PFSK-1 (cell line): ENCODE results near the gene LRRC8D. TPM values are rescaled to one million over a fixed set of nuclear protein-coding genes. Genes with fewer than 3 reads are reported as not detected.

Experiments
- FOXP2 ChIP-seq: optimal IDR thresholded peaks from 2 replicates; pipeline ENCODE3; 2011; ENCODE audit warnings: borderline replicate concordance, control low read depth, inconsistent platforms; ENCODE audit not compliant: insufficient read depth; ENCODE audit errors: extremely low read length, extremely low read depth
- POLR2AphosphoS5 ChIP-seq: IDR thresholded peaks from 2 replicates; pipeline ENCODE4 v1.6.1; 2012; ENCODE audit warnings: low read depth, mild to moderate bottlenecking, control low read depth, low read length, moderate library complexity
- SIN3A ChIP-seq: IDR thresholded peaks from 2 replicates; pipeline ENCODE4 v1.6.1; 2012; ENCODE audit warnings: mild to moderate bottlenecking, low read length, moderate library complexity, borderline replicate concordance; ENCODE audit not compliant: insufficient read depth
- TAF1 ChIP-seq: IDR thresholded peaks from 2 replicates; pipeline ENCODE4 v1.6.1; 2012; ENCODE audit warnings: low read length, control low read depth, borderline replicate concordance; ENCODE audit not compliant: insufficient read depth
- polyA plus RNA-seq: library from polyadenylated mRNA; unstranded; fragments of >200 nt; gene quantifications from one replicate; pipeline ENCODE4 v1.2.1, GENCODE V29; 2012; ENCODE audit warnings: low read depth, missing spikeins; ENCODE audit not compliant: insufficient read length
- TF ChIP-seq, protein P1 (sequence below), 2 experiments: IDR thresholded peaks; 2 replicates each; pipeline versions ENCODE4 v1.6.1 to v1.8.0; 2011 to 2012; ENCODE audit warnings: low read depth in 2 of 2, low read length in 2 of 2, control low read depth in 1 of 2, inconsistent platforms in 1 of 2, mild to moderate bottlenecking in 1 of 2, moderate library complexity in 1 of 2; ENCODE audit not compliant: insufficient read depth in 1 of 2

Gene LRRC8D
- 71.6 TPM for polyA plus RNA-seq

DNA sequence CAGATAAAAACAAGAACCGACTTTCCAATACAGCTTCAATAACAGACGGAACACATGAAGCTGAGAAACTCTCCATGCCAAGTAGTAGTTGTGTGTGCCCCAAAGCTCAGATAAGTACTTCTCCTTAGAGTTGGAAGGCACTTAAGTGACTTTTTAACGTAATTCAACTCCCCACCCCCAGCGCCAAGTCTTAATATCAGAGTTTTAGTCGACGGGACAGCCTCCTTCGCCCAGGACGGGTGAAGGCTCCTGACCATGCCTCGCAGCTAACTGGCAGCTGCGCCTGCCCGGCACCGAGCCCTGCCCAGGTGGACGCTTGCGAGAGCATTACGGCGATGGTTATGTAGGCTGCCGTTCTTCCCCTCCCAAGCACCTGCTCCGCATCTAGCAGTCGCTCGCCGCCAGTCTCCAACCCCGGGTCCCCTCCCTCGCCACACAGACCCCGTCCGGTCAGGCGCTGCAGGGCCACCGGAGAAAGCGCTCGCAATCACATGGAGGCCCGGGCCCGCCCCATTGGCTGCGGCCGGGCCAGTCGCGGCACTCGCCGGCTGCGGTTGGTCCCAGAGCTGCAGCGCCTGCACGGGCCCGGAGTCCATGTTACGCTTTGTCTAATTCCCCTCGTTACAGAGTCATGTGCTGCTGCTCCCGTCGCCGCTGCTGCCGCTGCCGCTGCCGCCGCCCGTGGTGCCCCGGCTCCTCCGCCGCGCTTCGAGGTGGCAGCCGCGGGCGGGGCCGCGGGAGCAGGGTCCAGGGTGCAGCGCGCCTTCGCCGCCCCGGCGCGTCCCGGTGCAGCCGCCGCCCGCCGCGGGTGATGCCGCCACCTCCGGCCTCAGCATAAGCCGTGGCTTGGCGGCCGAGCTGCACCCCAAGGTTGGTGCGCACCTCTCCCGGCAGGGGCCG lies at the start of gene LRRC8D:
LRRC8D (plus strand) TSS at position 611 of the 900 bp plus-strand sequence. CDS start 112,037 bp downstream, outside the sequence.
- TF ChIP-seq TAF1 (no peak), FOXP2 (peak; percentile 29), SIN3A (peak; percentile 78; the same call in 1 of the 2 replicates), POLR2AphosphoS5 (no peak)
- TF ChIP-seq, protein P1, sequence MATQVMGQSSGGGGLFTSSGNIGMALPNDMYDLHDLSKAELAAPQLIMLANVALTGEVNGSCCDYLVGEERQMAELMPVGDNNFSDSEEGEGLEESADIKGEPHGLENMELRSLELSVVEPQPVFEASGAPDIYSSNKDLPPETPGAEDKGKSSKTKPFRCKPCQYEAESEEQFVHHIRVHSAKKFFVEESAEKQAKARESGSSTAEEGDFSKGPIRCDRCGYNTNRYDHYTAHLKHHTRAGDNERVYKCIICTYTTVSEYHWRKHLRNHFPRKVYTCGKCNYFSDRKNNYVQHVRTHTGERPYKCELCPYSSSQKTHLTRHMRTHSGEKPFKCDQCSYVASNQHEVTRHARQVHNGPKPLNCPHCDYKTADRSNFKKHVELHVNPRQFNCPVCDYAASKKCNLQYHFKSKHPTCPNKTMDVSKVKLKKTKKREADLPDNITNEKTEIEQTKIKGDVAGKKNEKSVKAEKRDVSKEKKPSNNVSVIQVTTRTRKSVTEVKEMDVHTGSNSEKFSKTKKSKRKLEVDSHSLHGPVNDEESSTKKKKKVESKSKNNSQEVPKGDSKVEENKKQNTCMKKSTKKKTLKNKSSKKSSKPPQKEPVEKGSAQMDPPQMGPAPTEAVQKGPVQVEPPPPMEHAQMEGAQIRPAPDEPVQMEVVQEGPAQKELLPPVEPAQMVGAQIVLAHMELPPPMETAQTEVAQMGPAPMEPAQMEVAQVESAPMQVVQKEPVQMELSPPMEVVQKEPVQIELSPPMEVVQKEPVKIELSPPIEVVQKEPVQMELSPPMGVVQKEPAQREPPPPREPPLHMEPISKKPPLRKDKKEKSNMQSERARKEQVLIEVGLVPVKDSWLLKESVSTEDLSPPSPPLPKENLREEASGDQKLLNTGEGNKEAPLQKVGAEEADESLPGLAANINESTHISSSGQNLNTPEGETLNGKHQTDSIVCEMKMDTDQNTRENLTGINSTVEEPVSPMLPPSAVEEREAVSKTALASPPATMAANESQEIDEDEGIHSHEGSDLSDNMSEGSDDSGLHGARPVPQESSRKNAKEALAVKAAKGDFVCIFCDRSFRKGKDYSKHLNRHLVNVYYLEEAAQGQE (IDR thresholded peaks at IDR 0.05; ENCODE audit: insufficient read depth in 1 of 2, low read depth in 2 of 2, low read length in 2 of 2), result no peak

DNA sequence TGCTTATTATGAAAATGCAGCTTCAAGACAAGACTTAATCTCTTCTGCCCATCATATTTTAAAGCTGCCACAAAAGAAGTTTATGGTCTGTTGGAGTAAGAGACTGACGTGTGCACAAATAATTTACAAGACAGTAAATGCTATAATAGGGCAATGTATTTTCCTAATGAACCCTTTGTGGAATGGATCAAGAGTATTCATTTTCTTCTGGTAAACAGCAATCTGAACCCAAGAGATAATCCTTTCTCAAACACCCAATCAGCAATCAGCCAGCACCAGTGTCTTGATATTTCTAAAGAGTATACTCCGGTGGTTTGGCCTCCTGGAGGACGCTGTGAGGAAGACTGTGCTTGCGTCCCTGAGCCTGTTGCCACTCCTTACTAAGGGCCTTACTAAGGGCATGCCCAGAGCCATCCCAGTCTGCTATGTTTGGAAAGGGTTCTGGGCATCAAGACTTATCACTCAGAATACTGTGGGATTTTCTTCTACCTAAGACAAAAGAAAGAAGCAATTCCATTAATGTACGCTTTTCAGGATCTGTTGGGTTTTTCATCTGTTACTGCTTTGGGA lies 48.8 kb upstream of the LRRC8D start:
- TF ChIP-seq TAF1 (no peak), SIN3A (no peak), FOXP2 (no peak), POLR2AphosphoS5 (no peak)
- TF ChIP-seq, protein P1 (IDR thresholded peaks at IDR 0.05; ENCODE audit: insufficient read depth in 1 of 2, low read depth in 2 of 2, low read length in 2 of 2), result no peak

DNA sequence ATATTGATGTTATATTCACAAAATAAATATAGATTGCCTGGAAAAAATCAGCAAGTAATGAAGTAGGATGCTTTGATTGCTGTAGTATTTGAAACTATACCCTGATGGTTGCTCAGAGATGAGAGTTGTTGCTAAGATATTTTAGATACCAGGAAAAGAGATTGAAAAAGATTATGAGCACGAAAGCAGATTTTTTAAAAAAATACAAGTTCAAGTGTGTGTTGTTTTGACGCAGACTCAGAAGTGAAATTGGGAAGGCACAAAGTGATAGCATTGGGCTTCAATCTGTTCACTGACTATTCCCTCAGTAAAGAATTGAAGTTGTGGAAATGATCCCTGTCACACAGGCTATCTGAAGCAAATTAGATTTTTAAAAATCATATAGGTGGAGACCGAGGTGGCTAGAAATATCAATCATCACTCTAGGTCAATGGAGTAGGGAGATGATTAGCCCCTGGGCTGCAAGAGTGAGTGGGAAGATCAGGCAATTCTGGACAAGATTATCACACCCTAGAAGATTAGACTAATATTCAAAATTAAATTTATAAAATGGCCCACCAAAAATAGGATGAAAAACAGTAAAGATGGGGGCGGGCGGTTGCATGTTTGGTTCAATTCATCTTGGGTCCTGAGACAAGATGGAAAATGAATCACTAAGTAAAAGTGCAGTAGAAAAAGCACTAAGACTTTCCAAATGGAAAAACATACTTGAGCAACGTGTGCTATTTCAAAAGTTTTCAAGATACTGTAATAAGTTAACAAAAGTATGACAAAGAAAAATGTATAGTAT lies 41.5 kb upstream of the LRRC8D start:
- TF ChIP-seq, protein P1 (IDR thresholded peaks at IDR 0.05; ENCODE audit: insufficient read depth in 1 of 2, low read depth in 2 of 2, low read length in 2 of 2), result no peak
- no peak for TF ChIP-seq TAF1

DNA sequence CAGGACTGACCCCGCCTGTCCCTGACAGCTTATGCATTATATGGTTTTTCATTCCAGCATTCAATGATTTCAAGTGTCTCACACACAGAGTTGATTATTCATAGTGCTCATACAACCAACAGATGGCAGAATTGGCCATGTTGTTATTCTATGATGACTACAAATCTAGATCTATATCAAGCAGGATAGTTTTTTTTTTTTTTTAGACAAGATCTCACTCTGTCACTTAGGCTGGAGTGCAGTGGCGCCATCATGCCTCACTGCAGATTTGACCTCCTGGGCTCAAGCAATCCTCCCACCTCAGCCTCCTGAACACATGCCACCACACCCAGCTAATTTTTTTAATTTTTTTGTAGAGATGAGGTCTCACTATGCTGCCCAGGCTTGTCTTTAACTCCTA lies 40.1 kb upstream of the LRRC8D start:
- TF ChIP-seq FOXP2, result no peak
- no peak for TF ChIP-seq POLR2AphosphoS5
- no peak for TF ChIP-seq TAF1
- no peak for TF ChIP-seq SIN3A
- TF ChIP-seq, protein P1 (IDR thresholded peaks at IDR 0.05; ENCODE audit: insufficient read depth in 1 of 2, low read depth in 2 of 2, low read length in 2 of 2), result no peak
